Dedifferentiated amniotic fluid mesenchymal stem cell (primary cell): ENCODE data around the gene ADSS1.
"Not testable (repeated sequence)": the region's sequence is repeated elsewhere in the genome, so short reads cannot be mapped to it uniquely, and the experiment has no call there.

Experiments used
- DNase-seq: peaks from one replicate; pipeline ENCODE4 v3.0.0-alpha.2; 2016; ENCODE audit errors: extremely low spot score

Gene ADSS1

DNA sequence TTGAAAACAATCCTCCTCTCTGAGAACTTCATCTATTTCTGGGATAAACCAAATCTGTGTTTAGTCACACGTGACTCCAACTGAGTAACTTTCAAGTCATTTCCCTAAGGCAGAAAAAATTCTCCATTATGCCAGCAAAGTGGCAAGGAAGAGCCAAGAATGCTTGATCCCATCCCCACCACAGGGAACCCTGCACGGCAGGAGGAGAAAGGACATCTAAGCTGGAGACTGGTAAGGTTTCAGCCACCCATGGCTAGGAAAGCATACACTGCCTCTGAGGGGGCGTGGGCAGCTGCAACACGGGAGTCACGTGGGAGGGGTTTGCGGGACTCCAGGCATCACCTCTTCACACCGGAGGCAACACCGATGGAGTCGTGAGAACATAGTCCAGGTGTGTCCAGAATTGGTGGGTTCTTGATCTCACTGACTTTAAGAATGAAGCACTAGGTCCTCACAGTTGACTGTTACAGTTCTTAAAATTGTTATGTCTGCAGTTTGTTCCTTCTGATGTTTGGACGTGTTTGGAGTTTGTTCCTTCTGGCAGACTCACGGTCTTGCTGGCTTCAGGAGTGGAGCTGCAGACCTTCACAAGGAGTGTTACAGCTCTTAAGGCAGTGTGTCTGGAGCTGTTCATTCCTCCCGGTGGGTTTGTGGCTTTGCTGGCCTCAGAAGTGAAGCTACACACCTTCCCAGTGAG lies 26.2 kb downstream of the ADSS1 start:
- DNase-seq: no peak

DNA sequence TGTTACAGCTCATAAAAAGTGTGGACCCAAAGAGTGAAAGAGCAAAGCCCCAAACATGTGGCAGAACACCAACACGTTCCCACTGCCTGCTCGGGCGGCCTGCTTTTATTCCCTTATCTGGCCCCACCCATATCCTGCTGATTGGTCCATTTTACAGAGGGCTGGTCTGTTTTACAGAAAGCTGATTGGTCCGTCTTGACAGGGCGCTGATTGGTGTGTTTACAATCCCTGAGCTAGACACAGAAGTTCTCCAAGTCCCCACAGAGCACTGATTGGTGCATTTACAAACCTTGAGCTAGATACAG lies 26.7 kb downstream of the ADSS1 start:
- DNase-seq: not testable (repeated sequence)

DNA sequence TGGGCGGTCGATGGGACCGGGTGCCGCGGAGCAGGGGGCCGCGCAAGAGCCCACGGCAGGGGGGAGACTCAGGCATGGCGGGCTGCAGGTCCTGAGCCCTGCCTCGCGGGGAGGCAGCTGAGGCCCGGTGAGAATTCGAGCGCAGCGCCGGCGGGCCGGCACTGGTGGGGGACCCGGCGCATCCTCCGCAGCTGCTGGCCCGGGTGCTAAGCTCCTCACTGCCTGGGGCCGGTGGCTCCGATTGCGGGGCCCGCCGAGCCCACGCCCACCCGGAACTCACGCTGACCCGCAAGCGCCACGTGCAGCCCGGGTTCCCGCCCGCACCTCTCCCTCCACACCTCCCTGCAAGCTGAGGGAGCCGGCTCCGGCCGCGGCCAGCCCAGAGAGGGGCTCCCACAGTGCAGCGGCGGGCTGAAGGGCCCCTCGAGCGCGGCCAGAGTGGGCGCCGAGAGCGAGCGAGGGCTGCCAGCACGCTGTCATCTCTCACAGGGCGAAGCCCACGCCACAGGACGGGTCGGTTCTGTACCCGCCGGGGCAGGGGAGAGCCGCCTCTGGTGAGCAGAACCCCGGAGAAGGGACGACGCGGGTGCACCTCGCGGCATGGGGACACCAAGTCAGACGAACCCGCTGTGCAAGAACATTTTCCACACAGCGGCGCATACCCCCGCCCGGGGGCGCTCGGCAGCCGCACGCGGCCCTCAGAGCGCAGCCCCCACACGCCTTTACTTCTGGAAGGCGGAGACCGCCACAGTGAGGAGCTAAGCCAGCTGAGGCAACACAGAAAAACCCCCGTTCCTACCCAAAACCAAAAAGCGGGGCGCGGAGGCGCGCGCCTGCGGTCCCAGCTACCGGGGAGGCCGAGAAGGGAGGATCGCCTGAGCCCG lies 27.8 kb downstream of the ADSS1 start:
- no peak for DNase-seq

DNA sequence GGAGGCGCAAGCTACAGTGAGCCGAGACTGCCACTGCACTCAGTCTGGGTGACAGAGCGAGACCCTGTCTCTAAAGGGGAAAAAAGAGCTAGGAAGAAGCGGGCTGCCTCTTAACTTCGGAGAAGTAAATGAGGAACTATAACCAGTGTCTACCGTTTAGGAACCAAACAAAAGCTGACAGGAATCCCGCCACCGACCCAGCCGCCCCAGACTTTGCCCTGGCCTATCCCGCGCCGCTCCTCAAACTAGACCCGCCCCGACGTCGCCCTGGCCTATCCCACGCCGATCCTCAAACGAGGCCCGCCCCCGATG lies 28.4 kb downstream of the ADSS1 start:
- DNase-seq: no peak

DNA sequence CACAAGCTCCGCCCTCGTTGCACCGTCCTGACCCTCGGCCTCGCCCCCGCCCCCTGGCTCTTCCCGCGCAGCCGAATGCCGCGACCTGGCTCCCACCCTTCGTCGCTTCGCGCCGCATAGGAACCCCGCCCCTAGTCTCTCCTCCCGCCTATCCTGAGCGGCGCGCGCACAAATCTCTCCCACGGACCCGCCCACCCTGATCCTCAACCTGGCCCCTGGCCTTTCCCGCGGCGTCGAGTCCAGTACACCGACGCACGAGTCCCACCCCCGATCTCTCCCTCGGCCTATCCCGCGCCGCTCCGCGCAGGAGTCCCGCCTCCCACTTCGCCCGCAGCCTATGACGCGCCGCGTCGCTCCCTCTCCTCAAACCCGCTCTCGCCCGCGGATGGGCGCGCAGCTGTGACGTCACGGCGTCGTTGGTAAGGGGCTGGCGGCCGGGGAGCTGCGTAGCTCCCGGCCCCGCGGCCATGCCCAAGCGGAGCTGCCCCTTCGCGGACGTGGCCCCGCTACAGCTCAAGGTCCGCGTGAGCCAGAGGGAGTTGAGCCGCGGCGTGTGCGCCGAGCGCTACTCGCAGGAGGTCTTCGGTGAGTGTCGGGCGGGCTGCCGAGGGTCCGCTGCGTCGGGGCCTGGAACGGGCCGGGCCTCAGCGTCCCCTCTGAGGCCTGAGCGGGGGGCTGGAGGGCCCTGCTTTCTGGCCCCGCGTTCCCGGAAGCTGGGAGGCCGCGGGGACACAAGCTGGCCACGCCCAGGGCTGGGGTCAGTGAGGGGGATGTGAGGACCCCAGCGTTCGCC lies 28.9 kb downstream of the ADSS1 start, which contains the start of gene SIVA1:
SIVA1 (plus strand) TSS at position 413 of the 793 bp plus-strand sequence; CDS start at position 468, 55 bp downstream.
- peak; percentile 99 for DNase-seq

DNA sequence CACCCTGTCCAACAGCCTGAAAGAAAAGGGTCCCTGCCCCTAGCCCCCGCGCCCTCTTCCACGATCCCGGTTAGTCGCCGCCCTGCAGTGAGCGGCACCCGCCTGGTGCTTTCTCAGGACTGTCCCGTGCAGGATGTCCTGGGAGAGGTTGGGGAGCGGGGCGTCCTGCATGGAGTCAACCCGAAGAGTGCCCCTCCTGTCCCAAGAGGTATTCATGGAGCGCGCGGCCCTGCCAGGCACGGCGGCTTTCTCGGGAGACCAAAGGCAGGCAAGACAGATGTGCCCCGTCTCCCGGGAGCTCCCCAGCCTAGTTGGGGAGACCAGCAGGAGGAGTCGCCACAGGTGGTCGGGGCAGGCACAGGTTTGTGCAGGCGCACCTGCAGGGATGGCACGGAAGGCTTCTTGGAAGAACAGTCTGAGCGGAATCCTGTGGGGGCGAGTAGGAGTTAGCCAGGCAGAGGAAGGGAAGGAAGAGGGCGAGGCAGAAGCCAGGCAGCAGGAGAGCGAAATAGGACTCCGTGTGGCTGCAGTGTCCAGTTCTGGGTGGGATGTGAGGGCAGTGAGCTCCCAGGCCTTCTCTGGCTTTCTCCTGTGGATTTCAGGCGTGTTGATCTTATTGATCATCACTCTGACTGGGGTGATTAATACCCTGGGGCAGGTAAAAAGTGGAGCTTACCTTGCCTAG lies 29.6 kb downstream of the ADSS1 start:
- DNase-seq: no peak

DNA sequence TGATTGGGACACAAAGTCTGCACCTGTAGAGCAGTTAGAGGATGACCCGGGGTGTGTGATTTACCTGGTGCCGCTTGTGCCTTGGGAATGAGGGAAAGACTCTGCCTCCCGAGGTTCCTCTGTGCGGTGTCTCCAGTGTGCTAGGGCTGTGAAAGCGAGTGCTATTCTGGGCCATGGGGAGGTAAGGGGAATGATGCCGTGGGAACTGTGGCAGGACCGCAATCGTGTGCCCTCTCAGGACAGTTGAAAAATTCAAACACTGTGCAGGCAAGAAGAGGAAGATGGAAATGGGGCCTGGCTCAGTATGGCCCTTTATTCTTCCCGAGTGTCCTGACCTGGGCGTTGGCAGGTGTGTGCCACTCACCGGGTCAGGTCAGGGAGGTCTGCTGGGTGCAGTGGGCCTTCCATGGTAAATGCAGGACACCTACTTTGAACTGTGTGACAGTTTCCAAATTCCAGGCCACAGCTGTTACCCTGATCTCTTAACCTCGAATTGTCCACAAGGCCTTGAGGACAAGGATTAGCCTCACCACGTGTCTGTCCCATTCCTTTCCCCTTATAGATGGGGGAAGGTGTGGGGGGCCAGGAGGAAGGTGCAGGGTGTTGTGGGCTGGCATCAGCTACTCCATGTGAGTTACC lies 30.3 kb downstream of the ADSS1 start:
- DNase-seq: no peak

DNA sequence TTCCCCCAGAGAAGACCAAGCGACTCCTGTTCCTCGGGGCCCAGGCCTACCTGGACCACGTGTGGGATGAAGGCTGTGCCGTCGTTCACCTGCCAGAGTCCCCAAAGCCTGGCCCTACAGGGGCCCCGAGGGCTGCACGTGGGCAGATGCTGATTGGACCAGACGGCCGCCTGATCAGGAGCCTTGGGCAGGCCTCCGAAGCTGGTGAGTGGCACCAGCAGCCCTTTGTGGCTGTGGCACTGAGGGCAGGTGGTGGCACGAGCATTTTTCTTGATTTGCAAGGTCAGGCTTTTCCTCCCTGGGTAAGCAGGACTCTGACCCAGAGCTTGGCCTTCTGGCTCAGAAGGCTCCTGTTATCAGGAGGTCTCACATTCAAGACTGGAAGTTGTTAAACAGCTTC lies 31.6 kb downstream of the ADSS1 start:
- DNase-seq: no peak

DNA sequence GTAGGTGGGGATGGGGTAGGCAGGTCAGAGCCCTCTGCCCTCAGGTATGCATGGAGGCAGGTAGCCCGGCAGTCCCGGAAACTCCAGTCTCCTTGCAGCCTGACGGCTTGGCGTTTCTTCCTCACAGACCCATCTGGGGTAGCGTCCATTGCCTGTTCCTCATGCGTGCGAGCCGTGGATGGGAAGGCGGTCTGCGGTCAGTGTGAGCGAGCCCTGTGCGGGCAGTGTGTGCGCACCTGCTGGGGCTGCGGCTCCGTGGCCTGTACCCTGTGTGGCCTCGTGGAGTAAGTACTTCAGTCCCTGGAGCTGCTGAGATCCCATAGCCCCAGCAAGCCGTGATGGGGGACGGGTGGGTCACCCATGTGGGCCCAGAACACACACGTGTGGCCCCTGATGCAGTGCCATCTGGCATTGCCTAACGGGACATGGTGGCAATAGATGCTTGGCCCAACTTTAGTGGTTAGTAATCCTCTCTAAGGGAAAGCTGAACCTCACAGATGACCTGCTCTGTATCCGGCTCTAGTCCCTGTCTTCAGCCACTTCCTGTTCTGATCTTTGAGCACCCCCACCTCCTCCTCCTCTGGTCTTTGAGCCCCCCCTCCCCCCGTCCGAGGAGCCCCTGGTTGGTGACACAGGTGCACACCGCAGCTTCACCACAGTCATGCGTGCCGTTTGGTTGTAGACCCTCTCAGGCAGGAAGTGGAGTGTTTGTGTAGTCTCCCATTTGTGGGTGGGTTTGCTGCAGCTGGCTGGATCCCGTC lies 32.6 kb downstream of the ADSS1 start:
- no peak for DNase-seq

DNA sequence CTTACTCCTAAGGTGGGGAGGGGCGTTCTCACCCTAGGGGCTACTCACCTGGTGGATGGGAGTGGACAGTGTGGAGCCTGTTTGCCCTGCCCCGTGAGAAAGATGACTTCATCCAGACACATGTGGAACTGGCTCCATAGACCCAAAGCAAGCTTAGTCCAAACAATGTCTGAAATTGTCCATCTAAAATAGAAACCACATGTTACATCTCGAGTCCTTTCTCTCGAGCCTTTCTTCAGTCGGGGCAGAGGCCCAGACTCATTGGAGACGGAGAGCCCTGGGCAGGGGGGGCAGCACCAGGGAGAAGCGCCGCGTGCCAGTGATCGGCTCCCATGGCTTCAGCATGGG lies 33.2 kb downstream of the ADSS1 start:
- DNase-seq: no peak

DNA sequence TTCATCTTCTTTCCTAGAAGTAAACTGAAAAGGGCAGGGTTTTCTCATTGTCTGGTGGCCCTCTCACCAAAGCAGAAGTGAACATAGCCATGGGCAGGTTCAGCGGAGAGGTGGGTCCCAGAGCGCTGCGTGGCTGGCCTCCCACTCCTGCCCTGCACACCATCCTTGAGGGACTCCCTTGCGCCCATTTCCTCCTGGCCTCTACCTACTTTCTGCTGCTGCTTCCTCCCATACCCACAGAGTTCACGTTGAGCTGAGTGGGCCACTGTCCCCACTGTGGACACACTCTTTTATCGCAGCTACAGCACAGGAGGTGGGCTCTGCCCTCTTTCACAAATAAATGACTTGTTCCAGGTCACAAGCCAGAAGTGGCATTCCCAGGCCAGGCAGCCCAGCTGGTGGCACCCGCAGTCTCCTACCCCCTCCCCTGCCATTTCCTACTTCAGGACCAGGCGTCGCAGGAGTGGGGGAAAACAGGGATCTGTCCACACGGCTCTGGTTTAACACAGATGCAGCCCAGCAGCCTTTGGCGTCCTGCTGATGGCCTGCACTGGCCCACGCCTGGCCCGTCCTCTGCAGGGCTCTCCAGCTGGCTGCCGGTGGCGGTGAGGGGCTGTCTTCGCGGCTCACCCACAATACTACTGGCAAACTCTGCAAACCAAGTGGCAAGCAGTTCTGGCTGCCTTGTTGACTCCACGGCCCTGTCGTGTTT lies 33.8 kb downstream of the ADSS1 start:
- no peak for DNase-seq

DNA sequence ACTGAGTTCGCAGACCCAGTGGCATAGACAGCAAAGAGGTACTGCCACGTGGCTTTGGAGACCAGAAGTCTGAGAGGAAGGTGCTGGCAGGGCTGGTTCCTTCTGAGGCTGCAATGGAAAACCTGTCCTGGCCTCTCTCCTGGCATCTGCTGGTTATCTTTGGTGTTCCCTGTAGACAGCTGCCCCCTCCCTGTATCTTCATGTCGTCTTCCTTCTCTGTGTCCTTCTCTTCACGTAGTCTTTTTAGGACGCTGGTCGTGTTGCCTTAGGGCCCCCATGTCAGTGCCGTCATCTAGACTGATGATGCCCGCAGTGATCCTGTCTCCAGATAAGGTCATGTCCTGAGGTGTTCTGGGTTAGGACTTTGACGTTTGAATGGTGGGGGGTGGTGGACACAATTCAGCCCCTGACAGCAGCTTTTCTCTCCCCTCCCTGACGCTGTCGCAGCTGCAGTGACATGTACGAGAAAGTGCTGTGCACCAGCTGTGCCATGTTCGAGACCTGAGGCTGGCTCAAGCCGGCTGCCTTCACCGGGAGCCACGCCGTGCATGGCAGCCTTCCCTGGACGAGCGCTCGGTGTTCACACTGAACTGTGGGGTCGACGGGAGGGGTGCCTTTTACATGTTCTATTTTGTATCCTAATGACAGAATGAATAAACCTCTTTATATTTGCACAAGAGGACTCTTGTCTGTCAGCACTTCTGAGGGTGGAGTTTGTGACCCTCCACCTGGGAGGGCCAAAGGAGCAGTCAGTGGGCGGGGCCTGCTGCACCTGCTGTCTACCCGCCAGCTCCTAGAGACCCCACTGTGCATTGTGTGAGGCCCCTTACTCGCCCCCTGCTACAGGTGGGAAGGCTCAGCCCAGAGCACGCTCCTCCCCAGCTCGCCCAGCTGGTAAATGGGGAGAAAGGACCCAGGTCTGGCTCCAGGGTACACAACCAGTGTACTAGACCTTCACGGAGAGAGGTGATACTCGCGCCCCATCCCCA lies 35.2 kb downstream of the ADSS1 start:
- DNase-seq: no peak

DNA sequence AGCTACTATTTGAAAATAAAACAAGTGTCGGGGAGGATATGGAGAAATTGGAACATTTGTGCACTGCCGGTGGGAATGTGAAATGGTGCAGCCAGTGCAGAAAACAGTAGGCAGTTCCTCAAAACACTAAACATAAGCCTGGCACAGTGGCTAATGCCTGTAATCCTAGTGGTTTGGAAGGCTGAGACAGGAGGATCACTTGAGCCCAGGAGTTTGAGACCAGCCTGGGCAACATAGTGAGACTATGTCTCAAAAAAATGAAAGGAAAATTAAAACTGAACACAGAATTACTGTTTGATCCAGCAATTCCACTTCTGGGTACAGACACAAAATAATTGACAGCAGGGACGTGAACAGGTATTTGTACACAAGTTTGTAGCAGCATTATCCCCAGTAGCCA lies 41.5 kb downstream of the ADSS1 start:
- no peak for DNase-seq

DNA sequence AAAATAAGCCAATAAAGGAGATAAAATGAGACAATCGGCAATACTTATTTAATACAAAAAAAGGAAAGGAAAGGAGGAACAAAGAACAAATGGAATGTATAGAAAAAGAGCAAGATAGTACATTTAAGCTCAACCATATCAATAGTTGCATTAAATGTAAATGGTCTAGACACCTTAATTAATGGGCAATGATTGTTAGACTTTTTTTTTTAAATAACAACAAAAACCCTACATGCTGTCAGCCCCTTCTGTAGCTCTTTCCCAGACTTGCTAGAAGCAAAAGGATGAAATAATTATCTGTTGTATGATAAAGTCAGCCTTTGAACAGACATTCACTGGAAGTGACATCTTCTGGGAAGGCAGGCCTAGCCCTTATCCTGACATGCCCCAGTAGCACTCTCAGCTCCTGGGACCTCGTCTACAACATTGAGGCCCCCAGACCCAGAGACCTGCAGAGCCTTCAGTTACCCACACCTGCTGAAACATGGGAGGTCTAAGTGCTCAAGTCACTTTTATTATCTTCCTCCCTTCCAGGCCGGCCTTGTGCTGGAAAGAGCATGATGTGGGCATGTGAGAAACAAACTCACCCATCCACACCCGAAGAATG lies 42.3 kb downstream of the ADSS1 start:
- no peak for DNase-seq

DNA sequence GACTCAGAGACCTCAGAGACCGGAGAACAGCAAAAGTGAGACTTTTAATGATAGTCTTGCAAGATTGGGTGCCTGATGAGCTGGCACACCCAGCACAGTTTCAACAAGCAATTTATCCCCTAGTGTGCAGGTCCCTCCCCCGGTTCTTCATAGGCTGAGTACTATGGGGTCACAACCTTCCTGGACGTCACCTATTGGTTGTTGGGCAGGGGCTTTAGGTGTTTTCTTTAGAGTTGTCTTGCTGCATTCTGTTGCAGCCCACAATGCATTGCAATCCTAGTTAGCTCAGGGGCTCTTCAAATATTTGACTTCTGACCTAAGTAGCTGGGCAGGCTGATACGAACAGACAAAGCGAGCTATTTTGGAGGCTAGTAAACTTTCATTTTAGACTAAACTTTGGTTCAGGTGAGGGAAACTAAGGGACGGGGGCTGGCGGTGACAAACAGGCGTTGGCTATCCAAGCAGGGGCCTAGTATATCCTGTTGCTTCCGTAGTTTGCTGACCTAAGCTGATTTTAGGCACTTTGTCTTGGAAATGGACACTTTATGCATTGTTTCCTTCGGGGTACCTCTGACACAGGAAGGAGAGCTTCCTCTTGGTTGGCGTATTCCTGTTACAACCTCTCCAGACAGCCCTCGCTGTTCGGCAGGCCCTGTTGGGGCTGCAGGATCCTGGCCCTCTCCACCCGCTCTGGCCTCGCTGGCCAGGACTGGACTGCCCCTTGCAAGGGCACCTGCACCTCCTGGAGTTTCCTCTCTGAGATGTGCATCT lies 43.0 kb downstream of the ADSS1 start:
- DNase-seq: no peak

DNA sequence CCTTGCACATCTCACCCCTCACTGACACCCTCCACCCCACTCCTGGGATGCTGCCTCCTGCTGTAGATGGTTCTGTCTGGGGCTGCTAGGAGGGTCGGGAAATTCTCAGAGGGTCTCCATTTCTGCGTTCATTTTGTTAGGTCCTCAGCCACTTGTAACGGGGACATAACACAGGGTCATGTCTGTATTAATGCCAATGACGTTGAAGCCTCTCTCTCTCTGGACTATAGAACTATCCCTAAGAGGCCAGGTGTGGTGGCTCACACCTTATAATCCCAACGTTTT lies 43.5 kb downstream of the ADSS1 start:
- DNase-seq: no peak

DNA sequence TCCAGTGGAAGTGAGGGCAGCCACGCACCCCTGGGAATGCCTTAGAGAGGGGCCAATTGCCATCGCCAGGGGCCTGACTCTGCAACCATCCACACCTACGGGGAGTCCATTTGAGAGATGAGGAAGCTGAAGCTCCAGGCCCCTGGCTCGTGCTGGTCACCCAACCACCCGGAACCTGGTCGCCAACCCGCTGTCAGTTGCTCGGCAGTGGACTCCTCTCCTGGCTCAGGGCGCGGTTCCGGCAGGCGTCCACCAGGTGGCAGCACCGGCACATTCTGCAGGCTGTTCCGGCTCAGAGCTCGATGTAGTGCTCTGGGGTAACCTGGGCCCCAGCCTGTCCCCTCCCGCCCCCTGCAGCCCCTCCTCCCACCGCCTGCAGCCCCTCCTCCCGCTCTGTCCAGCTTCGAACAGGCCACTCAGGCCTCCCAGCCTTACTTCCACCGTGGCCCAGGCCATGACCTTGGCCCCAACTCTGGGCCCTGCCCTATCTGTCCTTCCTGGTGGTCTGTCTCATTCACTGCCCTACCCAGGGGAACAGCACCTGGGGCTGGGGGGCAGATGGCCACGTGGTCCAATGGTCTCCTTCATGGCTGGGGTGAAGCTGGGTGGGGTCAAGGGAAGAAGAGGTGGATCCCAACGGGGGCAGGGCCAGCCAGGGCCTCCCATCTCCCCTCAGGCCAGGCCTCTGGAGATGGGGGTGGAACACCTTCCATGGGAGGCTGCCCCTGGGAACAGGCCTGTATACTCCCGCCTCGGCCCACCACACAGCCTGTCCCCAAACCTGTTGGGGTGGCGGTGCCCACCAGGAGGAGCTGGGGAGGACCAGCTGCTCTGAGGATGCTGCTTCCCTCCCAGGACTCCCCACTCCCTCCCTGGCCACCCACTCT lies 44.7 kb downstream of the ADSS1 start:
- peak; percentile 71 for DNase-seq
